Measurements from ENCODE around the gene PRMT1.
"Not testable (repeated sequence)": the region's sequence is repeated elsewhere in the genome, so short reads cannot be mapped to it uniquely, and the experiment has no call there.

PRMT1 gene
- 44.4 to 554 (median 87.2) reads per million in 9 experiments for total RNA-seq

GRCh38 chr19:49677231-49677900, at the start of gene PRMT1:
Gene PRMT1, plus strand, starts transcription at chr19:49677271. Its CDS starts 10 bp downstream, at chr19:49677281.
- no peaks in the 10 kb centered on the region for H3K27me3 Mint-ChIP-seq
- peaks cover 39% of the 10 kb centered on the region for H3K36me3 Mint-ChIP-seq (ENCODE audit: insufficient read depth)
- DNase-seq (peak in 2 of 3 experiments; percentile 50 to 51), ATAC-seq (replicated peaks) (peak; percentile 44)
- H3K27ac Mint-ChIP-seq: peak within 1 kb of the TSS; percentile 98 to 100
- no peaks in the 10 kb centered on the region for H3K9me3 Mint-ChIP-seq
- peak within 1 kb of the TSS; percentile 87 to 98 for H3K4me3 Mint-ChIP-seq
- H3K4me1 Mint-ChIP-seq (ENCODE audit: low read depth in 2 of 2): peaks cover 29 to 41% of the 10 kb centered on the region in 2 donors

- Mint-ChIP-seq H3K36me3 (ENCODE audit: insufficient read depth) (peaks cover 22% of the 10 kb centered on the region), H3K27me3 (no peaks in the 10 kb centered on the region), H3K9me3 (no peaks in the 10 kb centered on the region), H3K4me3 (no peak overlapping the region), H3K27ac (peak overlapping the region; percentile 3 to 65), H3K4me1 (ENCODE audit: low read depth in 2 of 2) (no peaks in the 10 kb centered on the region)
- ATAC-seq (replicated peaks) (no peak), DNase-seq (no peak)
Observed at GRCh38 chr19:49629659-49630058, 47.4 kb upstream of the PRMT1 start.

GRCh38 chr19:49631014-49631588, 46.0 kb upstream of the PRMT1 start:
- Mint-ChIP-seq H3K4me3 (no peak overlapping the region), H3K27me3 (no peaks in the 10 kb centered on the region), H3K27ac (peak overlapping the region; percentile 1 to 16), H3K4me1 (ENCODE audit: low read depth in 2 of 2) (peaks cover 0 to 8% of the 10 kb centered on the region in 2 donors), H3K36me3 (ENCODE audit: insufficient read depth) (peaks cover 24% of the 10 kb centered on the region), H3K9me3 (no peaks in the 10 kb centered on the region)
- DNase-seq (no peak), ATAC-seq (replicated peaks) (no peak)

DNA sequence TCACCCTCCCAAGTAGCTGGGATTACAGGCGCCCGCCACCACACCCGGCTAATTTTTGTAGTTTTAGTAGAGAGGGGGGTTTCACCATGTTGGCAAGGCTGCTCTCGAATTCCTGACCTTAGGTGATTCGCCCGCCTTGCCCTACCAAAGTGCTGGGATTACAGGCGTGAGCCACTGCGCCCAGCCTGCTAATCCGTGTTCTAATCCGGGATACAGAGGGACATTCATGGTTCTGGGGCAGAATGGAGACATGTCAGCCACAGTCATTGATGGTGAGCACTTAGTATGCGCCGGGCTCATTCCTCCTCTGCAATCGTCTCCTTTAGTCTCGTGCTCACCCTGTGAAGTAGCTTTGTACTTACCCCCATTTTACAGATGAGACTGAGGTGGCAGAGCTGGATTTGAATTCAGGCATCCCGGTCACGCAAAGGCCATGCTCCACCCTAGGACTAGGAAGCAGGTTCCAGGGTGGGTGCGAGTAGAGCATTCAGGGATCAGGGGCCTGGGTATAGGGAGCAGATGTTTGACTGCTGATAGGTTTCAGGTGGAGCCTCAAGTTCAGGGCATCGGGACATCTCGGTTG, 45.4 kb upstream of the PRMT1 start:
- no peak overlapping the region for H3K4me3 Mint-ChIP-seq
- H3K36me3 Mint-ChIP-seq (ENCODE audit: insufficient read depth): peaks cover 19% of the 10 kb centered on the region
- ATAC-seq (replicated peaks) (no peak), DNase-seq (no peak)
- H3K27ac Mint-ChIP-seq: peak overlapping the region in 1 of 2 donors; percentile 1
- no peaks in the 10 kb centered on the region for H3K9me3 Mint-ChIP-seq
- H3K27me3 Mint-ChIP-seq: no peaks in the 10 kb centered on the region
- H3K4me1 Mint-ChIP-seq (ENCODE audit: low read depth in 2 of 2): peaks cover 0 to 8% of the 10 kb centered on the region in 2 donors

- Mint-ChIP-seq H3K27me3 (no peaks in the 10 kb centered on the region), H3K4me1 (ENCODE audit: low read depth in 2 of 2) (peaks cover under 1 to 8% of the 10 kb centered on the region in 2 donors), H3K9me3 (no peaks in the 10 kb centered on the region), H3K4me3 (no peak overlapping the region), H3K36me3 (ENCODE audit: insufficient read depth) (peaks cover 14% of the 10 kb centered on the region), H3K27ac (no peak overlapping the region)
- no peak for DNase-seq
- ATAC-seq (replicated peaks): no peak
Observed at GRCh38 chr19:49632576-49632975, 44.5 kb upstream of the PRMT1 start.

GRCh38 chr19:49633273-49633672, 43.8 kb upstream of the PRMT1 start:
- not testable (repeated sequence) for H3K27me3 Mint-ChIP-seq; H3K4me3 Mint-ChIP-seq; H3K27ac Mint-ChIP-seq; ATAC-seq (replicated peaks); H3K9me3 Mint-ChIP-seq; DNase-seq
- Mint-ChIP-seq H3K4me1 (ENCODE audit: low read depth in 2 of 2) (peaks cover 7 to 12% of the 10 kb centered on the region in 2 donors), H3K36me3 (ENCODE audit: insufficient read depth) (peaks cover 14% of the 10 kb centered on the region)

DNA sequence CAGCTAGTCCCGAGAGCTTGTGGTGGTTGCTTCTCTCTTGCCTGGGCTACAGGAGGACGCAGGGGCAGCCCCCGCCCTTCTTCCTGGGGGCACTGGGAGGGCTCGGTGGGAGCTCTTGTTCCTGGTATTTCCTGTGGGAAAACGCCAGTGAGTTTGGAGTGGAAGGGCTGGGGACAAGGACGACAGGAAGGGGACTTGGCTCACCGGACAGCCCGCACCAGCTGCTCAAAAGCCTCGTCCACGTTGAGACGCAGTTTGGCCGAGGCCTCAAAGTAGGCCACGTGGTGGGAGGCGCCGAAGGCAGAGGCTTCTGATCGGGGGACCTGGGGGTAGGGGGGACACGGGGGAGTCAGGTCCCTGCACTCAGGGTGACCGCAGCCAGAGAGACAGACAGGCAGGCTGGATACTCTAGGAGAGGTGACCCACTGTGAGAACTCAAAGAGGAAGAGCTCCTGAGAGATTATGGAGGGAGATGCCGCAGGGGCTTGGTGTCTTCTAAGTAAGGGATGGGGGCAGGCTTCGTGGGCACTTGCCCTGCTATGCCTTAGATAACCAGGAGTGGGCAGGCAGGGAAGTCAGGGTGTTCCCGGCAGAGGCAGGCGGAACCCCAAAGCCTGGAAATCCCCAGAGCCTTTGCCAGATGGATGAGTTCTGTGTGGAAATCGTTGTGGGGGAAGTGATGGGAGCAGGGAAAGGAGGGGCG, 41.4 kb upstream of the PRMT1 start:
- no peak for ATAC-seq (replicated peaks)
- H3K27ac Mint-ChIP-seq: peak overlapping the region in 1 of 2 donors; percentile 87
- peaks cover 24% of the 10 kb centered on the region for H3K36me3 Mint-ChIP-seq (ENCODE audit: insufficient read depth)
- no peak for DNase-seq
- no peaks in the 10 kb centered on the region for H3K27me3 Mint-ChIP-seq
- H3K4me3 Mint-ChIP-seq: no peak overlapping the region
- H3K4me1 Mint-ChIP-seq (ENCODE audit: low read depth in 2 of 2): peaks cover 24 to 25% of the 10 kb centered on the region in 2 donors
- H3K9me3 Mint-ChIP-seq: no peaks in the 10 kb centered on the region

DNA sequence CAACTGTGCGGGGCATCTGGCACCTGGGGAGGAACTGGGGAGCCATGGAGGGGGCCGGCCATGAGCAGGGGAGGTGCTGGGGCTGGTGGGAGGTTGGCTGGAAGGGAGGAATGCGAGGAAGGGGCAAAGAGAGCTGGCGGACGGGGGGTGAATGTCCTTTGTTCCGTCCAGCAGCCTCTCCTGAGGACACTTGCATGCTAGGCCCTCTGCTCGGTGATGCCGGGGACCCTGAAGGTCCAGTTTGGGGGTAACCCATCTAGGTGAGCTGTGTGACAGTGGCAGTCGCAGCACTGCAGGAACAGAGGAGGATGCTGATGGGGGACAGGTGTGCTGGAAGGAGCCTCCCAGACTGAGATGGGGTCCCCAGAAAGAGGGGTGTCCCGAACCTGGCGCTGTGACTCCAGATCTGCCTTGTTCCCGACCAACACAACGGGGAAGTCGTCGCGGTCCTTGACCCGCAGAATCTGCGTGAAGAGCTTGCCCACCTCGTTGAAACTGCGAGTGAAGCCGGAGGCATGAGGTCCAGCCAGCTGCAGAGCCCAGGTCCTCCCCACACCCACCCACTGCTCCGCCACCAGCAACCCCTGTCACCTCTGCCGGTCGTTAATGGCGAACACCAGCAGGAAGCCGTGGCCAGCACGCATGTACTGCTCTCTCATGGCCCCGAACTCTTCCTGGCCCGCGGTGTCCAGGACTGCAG, 40.7 kb upstream of the PRMT1 start:
- DNase-seq (no peak), ATAC-seq (replicated peaks) (no peak)
- Mint-ChIP-seq H3K4me3 (no peak overlapping the region), H3K36me3 (ENCODE audit: insufficient read depth) (peaks cover 25% of the 10 kb centered on the region), H3K9me3 (no peaks in the 10 kb centered on the region), H3K4me1 (ENCODE audit: low read depth in 2 of 2) (peaks cover 28 to 30% of the 10 kb centered on the region in 2 donors), H3K27me3 (no peaks in the 10 kb centered on the region), H3K27ac (peak overlapping the region in 1 of 2 donors; percentile 87)

GRCh38 chr19:49637821-49638738, 39.0 kb upstream of the PRMT1 start:
- DNase-seq: no peak
- peak overlapping the region; percentile 84 to 98 for H3K27ac Mint-ChIP-seq
- no peak for ATAC-seq (replicated peaks)
- H3K36me3 Mint-ChIP-seq (ENCODE audit: insufficient read depth): peaks cover 27% of the 10 kb centered on the region
- peak overlapping the region; percentile 97 to 99 for H3K4me3 Mint-ChIP-seq
- peaks cover 40% of the 10 kb centered on the region in 2 donors for H3K4me1 Mint-ChIP-seq (ENCODE audit: low read depth in 2 of 2)
- H3K27me3 Mint-ChIP-seq: no peaks in the 10 kb centered on the region
- no peaks in the 10 kb centered on the region for H3K9me3 Mint-ChIP-seq

GRCh38 chr19:49639401-49640112, 37.5 kb upstream of the PRMT1 start:
- peak overlapping the region; percentile 97 to 99 for H3K4me3 Mint-ChIP-seq
- H3K4me1 Mint-ChIP-seq (ENCODE audit: low read depth in 2 of 2): peaks cover 53 to 54% of the 10 kb centered on the region in 2 donors
- H3K27me3 Mint-ChIP-seq: no peaks in the 10 kb centered on the region
- no peak for ATAC-seq (replicated peaks)
- peak overlapping the region; percentile 97 to 98 for H3K27ac Mint-ChIP-seq
- peaks cover 33% of the 10 kb centered on the region for H3K36me3 Mint-ChIP-seq (ENCODE audit: insufficient read depth)
- no peaks in the 10 kb centered on the region for H3K9me3 Mint-ChIP-seq
- DNase-seq: no peak

GRCh38 chr19:49640113-49640898, 36.8 kb upstream of the PRMT1 start, which contains the start of gene RRAS:
Gene RRAS, minus strand, starts transcription at chr19:49640143. Its CDS starts 45 bp downstream, at chr19:49640098.
- Mint-ChIP-seq H3K27ac (peak within 1 kb of the TSS; percentile 97 to 98), H3K9me3 (no peaks in the 10 kb centered on the region), H3K4me1 (ENCODE audit: low read depth in 2 of 2) (peaks cover 55 to 58% of the 10 kb centered on the region in 2 donors), H3K4me3 (peak within 1 kb of the TSS; percentile 97 to 99), H3K36me3 (ENCODE audit: insufficient read depth) (peaks cover 32% of the 10 kb centered on the region), H3K27me3 (no peaks in the 10 kb centered on the region)
- ATAC-seq (replicated peaks) (peak; percentile 66), DNase-seq (peak; percentile 99 to 100 (median 99))

All from effector memory CD8-positive, alpha-beta T cell (primary cell).